ENCODE results near the gene RNF168.

GRCh38 chr3:196472286-196472685 is 31.3 kb downstream of the RNF168 start:
- TF ChIP-seq CTCF (optimal IDR thresholded peaks at IDR 0.05 in 1 of 3, IDR thresholded peaks at IDR 0.05 in 1 of 3, conservative IDR thresholded peaks at IDR 0.05 in 1 of 3; ENCODE audit: extremely low read depth in 1 of 3, insufficient read depth in 2 of 3, low read length in 3 of 3), result no peak
- TF ChIP-seq EZH2 (IDR thresholded peaks at IDR 0.05; ENCODE audit: low read length), result no peak
